Epidermal melanocyte (primary cell): ENCODE measurements around the gene PTPRM.
A peak's percentile ranks its signal among the peaks of the same experiment; 100 is the strongest.
"Not testable (repeated sequence)": the region's sequence is repeated elsewhere in the genome, so short reads cannot be mapped to it uniquely, and the experiment has no call there.

Experiments
- DNase-seq: peaks from one replicate; pipeline ENCODE4 v3.0.0; 2011; ENCODE audit warnings: low spot score; ENCODE audit not compliant: insufficient read length

Gene PTPRM

DNA sequence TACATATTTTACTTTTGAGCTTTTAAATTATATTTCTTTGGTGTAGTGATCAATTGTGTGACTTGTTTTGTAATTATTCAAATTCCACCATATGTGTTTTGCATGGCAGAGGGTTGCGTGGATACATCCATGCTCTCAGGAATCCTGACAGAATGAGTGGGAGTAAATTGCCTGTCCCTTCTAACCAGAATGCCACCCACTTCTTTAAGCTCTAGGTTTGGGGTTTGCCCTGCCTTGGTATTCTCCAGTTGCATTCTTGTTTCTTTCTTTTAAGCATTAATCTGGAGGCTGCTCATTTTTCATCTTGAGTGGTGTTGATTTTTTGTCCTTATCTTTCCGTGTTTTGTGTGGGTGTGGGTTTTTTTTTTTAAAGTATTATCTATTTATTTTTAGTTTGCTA, 360.0 kb downstream of the PTPRM start:
- no peak for DNase-seq

DNA sequence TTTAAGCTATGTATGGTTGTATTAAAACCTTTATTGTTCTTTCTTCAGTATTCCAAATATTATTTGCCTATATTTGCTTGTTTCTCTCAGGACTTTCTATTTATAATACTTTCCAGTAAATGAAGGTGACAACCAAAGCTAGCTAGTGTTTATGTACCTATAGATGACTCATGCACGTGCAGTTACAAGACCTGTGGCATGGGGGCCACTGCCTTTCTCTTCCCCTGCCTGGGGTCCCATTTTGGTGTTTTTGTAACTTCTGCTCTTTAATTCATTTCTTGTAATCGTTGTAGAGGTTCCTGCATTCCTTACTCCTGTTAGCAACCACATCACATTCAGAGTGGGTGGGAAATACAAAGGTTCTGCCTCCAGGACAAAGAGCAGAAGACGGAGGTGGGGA, 364.6 kb downstream of the PTPRM start:
- DNase-seq: no peak

DNA sequence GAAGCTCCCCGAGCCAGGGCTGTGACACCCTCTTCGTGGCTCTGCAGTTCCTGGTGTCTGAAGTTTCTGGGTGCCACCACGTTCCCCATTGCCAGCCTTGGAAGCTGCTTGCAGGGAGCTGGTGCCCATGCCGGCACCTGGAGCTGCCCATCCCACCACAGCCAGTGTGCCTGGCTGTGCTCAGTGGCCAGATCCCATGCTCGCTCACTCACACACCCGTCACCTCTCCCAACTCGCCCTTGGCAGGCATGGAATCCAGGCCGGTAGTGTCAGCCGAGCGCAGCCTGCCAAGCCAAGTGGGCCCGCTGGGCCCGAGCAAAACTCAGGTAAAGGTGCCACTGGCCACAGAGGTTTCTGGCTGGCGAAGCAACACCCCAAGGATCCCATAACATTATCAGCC, 370.2 kb downstream of the PTPRM start:
- DNase-seq: no peak

DNA sequence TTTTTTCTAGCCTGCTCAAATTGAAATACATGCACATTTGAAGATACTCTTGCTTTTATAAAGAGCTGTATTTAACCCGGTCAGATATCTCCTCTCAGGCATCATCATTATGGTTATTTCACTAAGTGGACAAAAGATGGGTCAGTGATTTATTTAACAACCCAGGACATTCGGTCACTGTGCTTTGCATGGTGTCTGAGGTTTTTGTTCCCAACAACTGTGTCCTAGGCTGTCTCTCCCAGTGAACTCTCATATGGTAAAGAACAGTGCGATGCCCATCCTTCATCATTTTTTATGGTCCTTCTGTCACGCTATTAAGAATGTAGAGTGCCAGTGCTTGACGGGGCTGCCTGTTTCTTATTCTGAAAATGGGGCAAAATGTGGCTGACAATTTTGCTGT, 372.4 kb downstream of the PTPRM start:
- no peak for DNase-seq

DNA sequence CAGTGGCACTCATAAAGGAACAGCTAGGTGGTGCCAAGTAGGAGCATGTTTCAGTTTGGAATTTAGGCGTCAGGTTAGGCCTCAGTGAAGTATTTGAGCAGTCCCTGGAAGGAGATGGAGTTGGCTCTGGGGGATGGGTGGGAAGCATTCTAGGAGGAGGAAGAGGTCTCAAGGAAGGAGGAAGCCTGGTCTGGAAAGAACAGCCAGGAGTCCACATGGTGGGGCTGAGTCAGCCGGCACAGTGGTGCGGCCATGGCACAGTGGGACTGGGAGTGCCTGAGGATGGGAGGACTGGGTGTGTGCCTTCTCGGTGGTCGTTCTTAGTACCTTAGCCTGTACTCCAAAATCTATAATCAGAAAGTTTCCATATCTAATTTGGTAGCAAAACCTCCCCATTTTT, 373.3 kb downstream of the PTPRM start:
- DNase-seq: no peak

DNA sequence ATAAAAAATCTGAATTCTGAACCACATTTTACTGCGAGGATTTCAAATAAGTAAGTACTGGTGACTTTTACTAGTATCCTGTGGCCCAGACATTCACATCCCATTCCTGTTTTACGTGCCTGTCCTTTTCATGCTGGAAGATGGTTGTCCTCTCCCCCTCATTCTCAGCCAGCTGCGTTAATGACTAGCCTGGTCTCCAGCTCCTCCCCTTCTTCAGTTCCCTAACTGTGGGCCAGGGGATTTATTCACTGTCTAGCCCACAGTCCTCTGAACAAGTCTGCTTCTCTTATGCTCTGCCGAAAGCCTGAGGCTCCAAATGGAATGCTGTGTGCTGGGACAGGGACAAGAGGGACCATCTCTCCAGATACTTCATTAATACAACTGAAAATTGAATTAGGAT, 373.9 kb downstream of the PTPRM start:
- DNase-seq: no peak

DNA sequence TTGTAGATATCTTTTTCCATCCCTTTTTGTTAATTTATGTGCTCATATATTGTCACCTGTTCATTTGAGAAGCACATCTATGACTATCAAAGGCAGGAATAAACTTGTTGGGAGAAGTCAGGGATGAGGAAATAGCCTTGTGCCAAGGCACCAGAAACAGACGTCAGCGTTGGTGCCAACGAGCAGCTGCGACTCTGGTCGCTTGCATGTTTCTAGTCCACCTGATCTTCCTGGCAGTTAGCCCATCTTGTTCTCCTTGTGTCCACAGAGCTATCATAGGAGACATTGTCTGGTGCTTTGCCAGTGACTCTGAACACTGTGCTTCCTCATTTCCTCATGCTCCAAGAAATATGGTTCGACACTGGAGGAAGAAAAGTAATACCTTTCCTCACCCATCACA, 374.4 kb downstream of the PTPRM start:
- DNase-seq: no peak

DNA sequence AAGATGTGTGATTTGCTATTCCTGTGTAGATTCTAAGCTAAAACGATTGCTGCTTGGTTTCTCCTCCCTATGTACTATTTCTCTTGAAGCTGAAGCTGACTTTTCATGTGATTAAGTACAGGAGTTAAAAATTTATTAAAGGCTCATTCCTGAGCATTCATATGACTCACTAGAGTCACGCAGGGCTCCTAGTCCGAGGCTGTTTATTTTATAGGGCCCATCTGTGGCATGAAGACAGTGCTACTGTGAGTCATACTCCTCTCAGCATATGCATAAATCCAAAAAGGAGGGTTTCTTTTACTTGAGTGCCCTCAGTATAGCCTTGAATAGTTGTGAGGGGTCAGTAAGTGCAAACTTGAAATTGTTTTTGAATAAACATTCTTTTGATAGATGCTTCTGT, 378.8 kb downstream of the PTPRM start:
- peak; percentile 66 for DNase-seq

DNA sequence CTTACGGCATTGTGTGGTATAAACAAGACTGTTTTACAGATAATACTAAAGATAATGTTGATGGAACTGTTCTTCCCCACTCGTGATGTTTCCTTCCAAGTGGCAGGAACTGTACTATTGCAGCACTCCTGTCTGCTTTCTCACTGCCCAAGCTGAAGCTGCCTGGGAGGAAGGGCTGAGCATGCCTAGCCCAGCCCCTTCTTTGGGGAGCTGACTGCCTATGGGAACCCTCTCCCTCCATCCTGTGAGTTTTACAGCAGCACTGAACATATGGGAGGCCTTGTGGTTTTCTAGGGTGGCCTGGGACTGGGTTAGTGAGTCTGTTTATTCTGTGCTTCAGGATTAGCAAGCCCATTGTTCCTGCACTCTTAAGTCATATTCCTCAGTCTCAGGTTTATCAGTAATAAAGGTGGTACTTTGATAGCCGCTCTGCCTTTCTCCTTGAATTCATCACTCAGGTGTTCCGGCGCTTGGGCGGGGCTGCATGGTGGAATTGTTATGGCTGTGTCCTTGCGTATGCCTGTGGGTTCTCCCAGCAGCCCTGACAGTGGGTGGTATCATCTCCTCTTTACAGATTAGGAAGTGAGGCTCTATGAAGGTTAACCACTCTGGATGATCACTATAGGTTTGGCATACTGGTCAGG, 379.7 kb downstream of the PTPRM start:
- no peak for DNase-seq

DNA sequence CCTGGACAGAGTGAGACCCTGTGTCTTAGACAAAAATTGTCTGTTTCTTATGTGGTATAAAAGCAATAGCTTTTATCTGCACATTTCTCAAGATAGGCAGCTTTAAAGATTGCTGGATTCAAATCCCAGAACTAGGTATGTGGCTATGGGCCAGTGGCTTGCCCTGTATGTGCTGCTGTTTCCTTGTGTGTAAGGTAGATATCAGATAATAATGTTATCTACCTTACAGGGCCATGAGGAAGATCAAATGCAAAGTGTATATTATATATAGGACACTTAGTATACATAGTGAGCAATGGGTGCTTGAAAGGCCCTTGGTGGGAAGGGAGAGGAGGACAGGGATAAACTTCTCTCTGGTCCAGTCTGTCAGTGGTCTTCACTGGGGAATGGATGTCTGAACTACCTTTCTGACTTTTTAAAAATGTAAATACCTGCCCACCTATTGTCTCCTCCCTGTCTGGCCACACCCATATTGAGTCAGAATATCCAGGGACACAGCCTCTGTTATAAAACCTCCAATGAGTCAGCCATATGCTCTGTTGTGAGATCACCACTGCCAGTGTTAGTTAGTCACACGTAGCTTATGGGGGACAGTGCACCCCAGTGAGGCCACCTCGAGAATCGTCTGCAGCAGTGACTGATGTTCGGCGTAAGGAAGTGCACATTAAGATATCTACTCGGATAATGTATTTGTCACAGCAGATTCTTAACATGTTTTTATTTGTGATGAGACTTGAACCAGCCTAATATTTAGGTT, 383.4 kb downstream of the PTPRM start:
- no peak for DNase-seq

DNA sequence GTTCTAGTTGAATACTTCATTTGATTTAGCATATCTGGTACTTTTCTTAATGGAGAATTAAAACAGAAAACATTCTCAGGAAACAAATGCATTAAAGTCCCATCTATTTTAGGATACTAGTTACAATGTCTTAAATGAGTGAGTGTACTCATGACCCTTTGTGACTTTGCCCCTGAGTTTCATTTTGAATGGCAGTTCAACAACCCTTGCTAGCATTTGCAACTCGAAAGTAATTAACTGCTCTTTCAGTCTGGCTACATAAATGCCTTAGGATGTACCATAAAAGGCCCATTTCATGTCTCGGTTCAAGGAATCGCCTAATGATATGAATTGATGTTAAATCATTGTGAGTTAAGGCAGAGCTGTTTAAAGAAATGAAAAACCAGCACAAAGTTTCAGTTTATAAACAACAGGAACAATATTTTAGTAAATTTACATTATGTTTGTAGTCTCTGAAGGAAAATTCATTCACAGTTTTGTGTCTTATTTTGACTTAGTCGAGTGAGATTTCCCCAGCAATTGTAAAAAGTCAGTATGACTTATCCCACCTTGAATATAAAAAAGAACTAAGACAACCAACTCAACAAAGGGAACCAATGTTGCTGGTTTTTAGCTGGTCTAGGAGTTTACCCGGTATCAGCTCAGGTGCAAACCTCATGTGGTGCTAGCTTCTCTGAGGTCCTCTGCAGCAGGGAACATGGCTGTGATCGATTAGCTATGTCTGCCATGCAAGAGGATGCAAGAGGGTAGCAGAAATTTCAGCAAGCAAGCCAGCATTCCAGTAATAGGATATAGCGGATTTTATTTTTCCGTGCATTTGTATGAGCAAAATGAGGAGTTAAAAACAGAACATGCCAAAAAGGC, 386.2 kb downstream of the PTPRM start:
- no peak for DNase-seq

DNA sequence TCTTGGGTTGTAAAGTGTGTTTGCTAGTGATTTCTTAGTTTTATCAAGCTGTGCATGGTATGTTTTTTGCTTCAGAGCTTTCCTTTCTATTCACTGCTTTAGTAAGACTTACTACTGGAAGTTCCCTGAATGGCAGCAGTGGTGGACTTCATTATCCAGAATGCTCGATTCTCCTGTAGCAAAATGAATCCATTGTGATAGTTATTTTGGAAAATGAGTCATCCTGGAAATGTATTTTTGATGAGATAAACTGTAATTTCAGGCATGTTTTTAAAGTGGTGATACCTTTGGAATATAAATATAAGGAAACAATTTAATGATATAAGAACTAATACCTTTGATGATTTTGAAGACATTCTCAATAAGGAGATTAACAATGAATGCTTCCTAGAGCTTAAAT, 387.1 kb downstream of the PTPRM start:
- no peak for DNase-seq

DNA sequence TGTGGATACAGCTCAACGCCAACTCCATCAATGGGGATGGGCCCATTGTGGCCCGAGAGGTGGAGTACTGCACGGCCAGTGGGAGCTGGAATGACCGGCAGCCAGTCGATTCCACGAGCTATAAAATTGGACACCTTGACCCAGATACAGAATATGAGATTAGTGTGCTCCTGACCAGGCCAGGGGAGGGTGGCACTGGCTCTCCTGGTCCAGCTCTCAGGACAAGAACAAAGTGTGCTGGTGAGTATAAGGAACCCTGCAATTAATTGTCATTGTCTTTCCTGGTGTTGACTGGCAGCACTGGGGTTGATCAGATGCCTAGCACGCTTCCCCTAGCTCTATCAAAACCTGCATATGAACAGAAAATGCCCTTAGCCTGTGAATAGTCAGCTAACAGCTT, 388.1 kb downstream of the PTPRM start:
- no peak for DNase-seq

DNA sequence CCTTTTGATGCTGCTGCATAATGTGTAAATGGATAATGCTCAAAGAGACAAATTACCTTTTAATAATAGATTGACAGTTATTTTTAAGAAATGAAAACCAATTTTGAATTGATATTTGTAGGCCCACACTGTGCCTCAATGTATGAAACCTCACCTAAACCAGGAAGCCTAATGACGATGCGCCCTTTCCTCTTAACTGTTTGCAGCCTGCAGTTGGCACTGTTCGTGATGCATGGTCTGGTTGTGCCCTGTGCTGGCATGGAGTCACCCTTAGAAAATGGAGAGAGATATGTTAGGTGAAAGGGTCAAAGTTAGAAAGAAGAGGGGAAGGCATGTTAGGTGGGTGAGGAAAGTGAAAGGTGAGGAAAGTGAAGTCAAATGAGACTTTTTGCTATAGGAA, 390.2 kb downstream of the PTPRM start:
- no peak for DNase-seq

DNA sequence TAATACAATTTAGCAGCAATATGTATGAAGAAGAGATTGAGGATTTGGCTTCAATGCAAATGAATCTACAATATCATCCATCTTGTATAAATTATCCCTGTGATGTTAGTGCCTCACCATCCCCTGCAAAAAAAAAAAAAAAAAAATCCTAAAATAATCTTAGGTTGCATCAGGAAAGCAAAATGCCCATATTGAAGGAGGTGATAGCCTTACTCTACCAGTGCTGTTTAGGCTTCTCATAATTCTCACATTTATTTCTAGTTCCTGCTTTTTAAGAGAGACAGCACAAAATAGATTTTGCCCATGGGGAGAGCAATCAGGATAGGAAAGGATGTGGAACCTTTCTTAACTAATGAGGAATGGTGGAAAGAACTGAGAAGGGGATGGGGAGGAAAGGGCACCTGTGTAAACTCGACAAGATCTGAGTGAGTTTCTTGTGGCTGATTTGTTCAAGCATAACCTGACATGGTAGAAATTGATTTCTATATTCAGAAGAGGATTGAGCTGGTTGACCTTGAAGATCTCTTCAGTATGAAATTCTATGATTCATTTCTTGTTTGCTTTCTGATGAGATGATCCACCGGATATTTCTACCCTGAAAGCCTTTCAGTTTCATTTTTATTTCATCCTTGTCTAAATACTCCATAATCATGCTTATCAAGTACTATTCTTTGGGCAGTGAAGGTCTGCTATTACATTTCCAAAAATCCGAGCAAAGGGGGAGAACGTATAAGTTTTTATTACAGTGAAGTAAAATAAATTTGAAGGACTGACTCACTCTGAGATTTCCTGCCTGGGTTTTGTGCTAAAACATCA, 391.2 kb downstream of the PTPRM start:
- DNase-seq: no peak

DNA sequence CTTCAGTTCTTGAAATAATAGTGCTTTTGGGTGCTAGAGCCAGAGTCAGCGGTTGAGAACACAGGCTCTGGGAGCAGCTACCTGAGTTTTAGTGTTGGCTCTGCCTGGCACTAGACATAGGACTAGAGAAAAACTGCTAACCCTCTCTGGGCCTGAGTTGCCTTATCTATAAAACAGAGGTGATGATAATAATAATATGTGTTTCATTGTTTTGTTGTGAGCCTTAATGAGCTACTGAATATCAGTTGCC, 391.7 kb downstream of the PTPRM start:
- DNase-seq: no peak

DNA sequence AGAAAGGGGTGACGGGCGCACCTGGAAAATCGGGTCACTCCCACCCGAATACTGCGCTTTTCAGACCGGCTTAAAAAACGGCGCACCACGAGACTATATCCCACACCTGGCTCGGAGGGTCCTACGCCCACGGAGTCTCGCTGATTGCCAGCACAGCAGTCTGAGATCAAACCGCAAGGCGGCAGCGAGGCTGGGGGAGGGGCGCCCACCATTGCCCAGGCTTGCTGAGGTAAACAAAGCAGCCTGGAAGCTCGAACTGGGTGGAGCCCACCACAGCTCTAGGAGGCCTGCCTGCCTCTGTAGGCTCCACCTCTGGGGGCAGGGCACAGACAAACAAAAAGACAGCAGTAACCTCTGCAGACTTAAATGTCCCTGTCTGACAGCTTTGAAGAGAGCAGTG, 399.6 kb downstream of the PTPRM start:
- not testable (repeated sequence) for DNase-seq

DNA sequence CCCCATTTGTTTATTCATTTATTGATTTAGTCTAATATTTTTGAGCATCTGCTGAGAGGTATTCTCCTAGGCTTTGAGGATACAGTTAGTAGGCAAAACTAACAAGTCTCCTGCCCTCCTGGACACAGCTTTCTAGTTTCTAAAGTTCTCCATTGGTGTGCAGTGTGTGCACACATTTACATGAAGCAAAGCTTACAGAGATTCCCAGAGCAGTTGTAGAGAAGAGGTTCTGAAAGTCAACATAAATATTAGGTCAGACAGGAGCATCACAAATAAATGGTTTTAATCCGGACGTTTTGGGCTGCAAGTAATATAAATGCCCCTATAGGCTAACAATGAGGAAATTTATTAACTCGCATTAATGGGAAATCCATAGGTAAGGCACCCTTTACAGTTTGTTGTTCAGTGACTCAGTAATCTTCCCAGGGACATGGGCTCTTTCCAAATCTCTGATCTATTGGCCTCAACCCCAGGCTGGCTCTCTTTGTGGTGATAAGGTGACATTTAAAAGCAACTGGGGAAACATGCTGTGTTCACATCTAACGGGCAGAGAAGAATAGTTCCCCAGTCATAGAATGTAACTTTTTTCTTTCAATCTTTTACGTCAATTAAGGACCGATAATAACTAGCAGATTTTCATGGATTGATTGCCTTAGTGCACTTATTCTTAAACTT, 407.2 kb downstream of the PTPRM start:
- DNase-seq: no peak

DNA sequence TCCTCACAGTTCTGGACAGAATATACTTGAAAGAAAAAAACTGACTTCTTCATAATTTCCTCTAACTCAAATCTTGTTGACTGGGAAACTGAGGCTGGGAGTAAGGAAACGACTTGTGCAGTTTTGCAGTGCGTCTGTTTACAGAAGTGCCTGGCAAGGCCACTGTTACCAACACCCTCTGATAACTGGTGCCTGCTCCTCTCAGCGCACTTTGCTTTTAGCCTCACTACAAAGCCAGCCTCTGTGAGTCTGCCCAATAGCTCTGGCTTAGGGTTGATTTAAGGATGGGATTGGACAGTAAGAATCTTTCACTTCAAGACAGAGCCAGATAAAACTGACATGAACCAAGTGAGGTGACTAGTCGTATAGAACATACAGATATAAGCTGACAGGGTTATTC, 410.8 kb downstream of the PTPRM start:
- no peak for DNase-seq

DNA sequence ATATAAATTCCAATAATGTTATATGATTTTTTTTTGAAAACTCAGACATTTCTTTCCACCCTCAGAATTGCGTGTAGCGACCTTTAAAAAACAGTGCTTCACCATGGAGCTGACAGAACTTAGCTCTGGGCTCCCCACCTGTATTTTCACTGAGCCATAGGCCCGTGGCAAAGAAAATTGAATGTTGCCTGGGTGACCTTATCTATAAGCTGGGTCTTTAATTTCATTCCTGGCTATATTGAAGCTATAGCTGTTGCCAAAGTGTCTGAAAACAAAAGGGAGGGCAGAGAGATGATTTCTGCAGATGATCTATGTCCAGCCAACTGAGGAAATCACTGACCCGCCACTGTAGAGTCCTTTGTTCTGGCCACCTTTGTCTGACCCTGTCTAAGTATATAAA, 411.7 kb downstream of the PTPRM start:
- no peak for DNase-seq

DNA sequence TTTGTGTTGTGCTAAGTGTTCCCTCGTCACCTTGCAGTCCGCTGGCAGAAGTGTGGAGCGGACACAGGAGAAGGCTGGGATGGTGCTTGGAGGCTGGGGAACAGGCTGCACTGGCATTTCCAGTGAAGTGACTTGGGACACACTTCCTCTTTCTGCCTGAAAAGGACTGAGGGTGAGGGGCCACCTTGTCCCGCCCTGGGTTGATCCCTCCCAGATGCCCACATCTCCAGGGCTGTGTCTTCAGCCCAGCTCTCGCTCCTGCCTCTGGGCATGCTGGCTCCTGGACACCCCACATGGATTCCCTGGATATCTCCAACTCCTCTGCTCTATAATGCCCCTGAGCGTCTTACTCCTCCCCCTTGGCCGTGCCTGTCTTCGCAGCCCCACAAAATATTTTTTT, 412.6 kb downstream of the PTPRM start:
- no peak for DNase-seq
